ENCODE results near the gene CHD6.

The CHD6 gene

GRCh38 chr20:41364967-41365765, 253.0 kb downstream of the CHD6 start:
- DNase-seq (ENCODE audit: insufficient read length) (no peak), FAIRE-seq (no peak)
- no peak for TF ChIP-seq POLR2A (IDR thresholded peaks at IDR 0.05; ENCODE audit: low read depth, low read length)
- no peak for TF ChIP-seq POLR2AphosphoS5 (IDR thresholded peaks at IDR 0.05; ENCODE audit: low read depth, low read length)
- no peak for TF ChIP-seq TAF1 (IDR thresholded peaks at IDR 0.05; ENCODE audit: borderline replicate concordance, low read depth, low read length)

GRCh38 chr20:41364236-41364855, 253.8 kb downstream of the CHD6 start:
- DNase-seq (ENCODE audit: insufficient read length) (no peak), FAIRE-seq (no peak)
- TF ChIP-seq POLR2A (IDR thresholded peaks at IDR 0.05; ENCODE audit: low read depth, low read length): no peak
- no peak for TF ChIP-seq POLR2AphosphoS5 (IDR thresholded peaks at IDR 0.05; ENCODE audit: low read depth, low read length)
- no peak for TF ChIP-seq TAF1 (IDR thresholded peaks at IDR 0.05; ENCODE audit: borderline replicate concordance, low read depth, low read length)

GRCh38 chr20:41363601-41364000, 254.6 kb downstream of the CHD6 start:
- DNase-seq (ENCODE audit: insufficient read length): no peak
- no peak for FAIRE-seq
- TF ChIP-seq TAF1 (IDR thresholded peaks at IDR 0.05; ENCODE audit: borderline replicate concordance, low read depth, low read length) (no peak), POLR2A (IDR thresholded peaks at IDR 0.05; ENCODE audit: low read depth, low read length) (no peak), POLR2AphosphoS5 (IDR thresholded peaks at IDR 0.05; ENCODE audit: low read depth, low read length) (no peak)

GRCh38 chr20:41362748-41363140, 255.4 kb downstream of the CHD6 start:
- FAIRE-seq (no peak), DNase-seq (ENCODE audit: insufficient read length) (no peak)
- no peak for TF ChIP-seq POLR2A (IDR thresholded peaks at IDR 0.05; ENCODE audit: low read depth, low read length)
- no peak for TF ChIP-seq TAF1 (IDR thresholded peaks at IDR 0.05; ENCODE audit: borderline replicate concordance, low read depth, low read length)
- no peak for TF ChIP-seq POLR2AphosphoS5 (IDR thresholded peaks at IDR 0.05; ENCODE audit: low read depth, low read length)

GRCh38 chr20:41361757-41362747, 256.1 kb downstream of the CHD6 start:
- DNase-seq (ENCODE audit: insufficient read length) (no peak), FAIRE-seq (no peak)
- no peak for TF ChIP-seq POLR2A (IDR thresholded peaks at IDR 0.05; ENCODE audit: low read depth, low read length)
- TF ChIP-seq POLR2AphosphoS5 (IDR thresholded peaks at IDR 0.05; ENCODE audit: low read depth, low read length): no peak
- TF ChIP-seq TAF1 (IDR thresholded peaks at IDR 0.05; ENCODE audit: borderline replicate concordance, low read depth, low read length): no peak

GRCh38 chr20:41360831-41361756, 257.1 kb downstream of the CHD6 start:
- TF ChIP-seq TAF1 (IDR thresholded peaks at IDR 0.05; ENCODE audit: borderline replicate concordance, low read depth, low read length): no peak
- no peak for TF ChIP-seq POLR2A (IDR thresholded peaks at IDR 0.05; ENCODE audit: low read depth, low read length)
- no peak for TF ChIP-seq POLR2AphosphoS5 (IDR thresholded peaks at IDR 0.05; ENCODE audit: low read depth, low read length)
- FAIRE-seq (no peak), DNase-seq (ENCODE audit: insufficient read length) (no peak)

GRCh38 chr20:41359541-41360011, 258.6 kb downstream of the CHD6 start:
- no peak for FAIRE-seq
- TF ChIP-seq POLR2A (IDR thresholded peaks at IDR 0.05; ENCODE audit: low read depth, low read length) (no peak), TAF1 (IDR thresholded peaks at IDR 0.05; ENCODE audit: borderline replicate concordance, low read depth, low read length) (no peak), POLR2AphosphoS5 (IDR thresholded peaks at IDR 0.05; ENCODE audit: low read depth, low read length) (no peak)
- DNase-seq (ENCODE audit: insufficient read length): no peak

- no peak for TF ChIP-seq TAF1 (IDR thresholded peaks at IDR 0.05; ENCODE audit: borderline replicate concordance, low read depth, low read length)
- no peak for TF ChIP-seq POLR2AphosphoS5 (IDR thresholded peaks at IDR 0.05; ENCODE audit: low read depth, low read length)
- TF ChIP-seq POLR2A (IDR thresholded peaks at IDR 0.05; ENCODE audit: low read depth, low read length): no peak
- DNase-seq (ENCODE audit: insufficient read length): no peak
These were observed 259.5 kb downstream of the CHD6 start for GRCh38 chr20:41358717-41359116.

GRCh38 chr20:41358230-41358629, 259.9 kb downstream of the CHD6 start:
- FAIRE-seq: no peak
- no peak for DNase-seq (ENCODE audit: insufficient read length)
- no peak for TF ChIP-seq POLR2AphosphoS5 (IDR thresholded peaks at IDR 0.05; ENCODE audit: low read depth, low read length)
- no peak for TF ChIP-seq TAF1 (IDR thresholded peaks at IDR 0.05; ENCODE audit: borderline replicate concordance, low read depth, low read length)
- no peak for TF ChIP-seq POLR2A (IDR thresholded peaks at IDR 0.05; ENCODE audit: low read depth, low read length)

More at GRCh38 chr20:41358717-41359116, 259.5 kb downstream of the CHD6 start:
- no peak for FAIRE-seq

All from GM12892 (cell line).